LNCAP (cell line): ENCODE results near the gene IARS1.

Source experiments
- CTCF ChIP-seq: fragments of 450-650 bp; IDR thresholded peaks from 2 replicates; pipeline ENCODE4 v1.5.1; 2017; ENCODE audit warnings: mild to moderate bottlenecking

Gene IARS1

GRCh38 chr9:92278110-92278509, 15.4 kb downstream of the IARS1 start:
- no peak for TF ChIP-seq CTCF

GRCh38 chr9:92276331-92277032, 17.0 kb downstream of the IARS1 start:
- no peak for TF ChIP-seq CTCF

GRCh38 chr9:92275541-92275940, 18.0 kb downstream of the IARS1 start:
- no peak for TF ChIP-seq CTCF

- no peak for TF ChIP-seq CTCF
These were observed 23.0 kb downstream of the IARS1 start for GRCh38 chr9:92270511-92270910.

- TF ChIP-seq CTCF = no peak
These were observed 27.0 kb downstream of the IARS1 start for GRCh38 chr9:92266486-92266885.

GRCh38 chr9:92265154-92265553, 28.3 kb downstream of the IARS1 start:
- no peak for TF ChIP-seq CTCF

GRCh38 chr9:92263131-92263530, 30.4 kb downstream of the IARS1 start:
- TF ChIP-seq CTCF = no peak

GRCh38 chr9:92257327-92257726, 36.2 kb downstream of the IARS1 start:
- no peak for TF ChIP-seq CTCF
